ENCODE measurements around the gene CA9. TPM values are rescaled to one million over a fixed set of nuclear protein-coding genes. Genes with fewer than 3 reads are reported as not detected.

Gene CA9
- total RNA-seq, 4 donors from 2014 or later: 2.2 TPM; not detected in 3

DNA sequence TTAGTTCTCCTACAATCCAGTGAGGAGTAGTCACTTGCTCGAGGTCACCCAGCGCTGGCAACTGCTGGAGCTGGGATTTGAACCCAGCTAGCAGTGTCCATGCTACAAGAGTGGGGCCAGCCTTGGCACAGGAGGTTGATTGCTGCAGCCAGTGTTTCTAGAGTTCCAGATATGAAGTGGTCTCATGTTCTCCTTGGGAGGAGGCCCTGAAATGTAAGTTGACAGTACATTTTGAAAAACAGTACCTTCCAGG, 14.8 kb upstream of the CA9 start:
- Histone ChIP-seq H3K36me3 (peaks cover 0 to 20% (median 9%) of the 10 kb centered on the region in 4 donors), H3K4me3 (peak overlapping the region; percentile 68 to 97 (median 82)), H3K27ac (replicated peaks in 1 of 4) (peak overlapping the region; percentile 95 to 99 (median 98)), H3K9me3 (no peaks in the 10 kb centered on the region), H3K27me3 (no peaks in the 10 kb centered on the region), H3K4me1 (peaks cover 43 to 66% (median 64%) of the 10 kb centered on the region in 4 donors)
- 0% methylated on average over 2 of the region's 2 CpGs for WGBS
- no peak for DNase-seq (ENCODE audit: extremely low spot score)
- intact Hi-C loops (cut with DNase I): loop anchor here (2.0 kb wide), 2 partner anchors 32 to 70 kb away; no protein-coding TSS in a partner anchor
- TF ChIP-seq, protein P1, sequence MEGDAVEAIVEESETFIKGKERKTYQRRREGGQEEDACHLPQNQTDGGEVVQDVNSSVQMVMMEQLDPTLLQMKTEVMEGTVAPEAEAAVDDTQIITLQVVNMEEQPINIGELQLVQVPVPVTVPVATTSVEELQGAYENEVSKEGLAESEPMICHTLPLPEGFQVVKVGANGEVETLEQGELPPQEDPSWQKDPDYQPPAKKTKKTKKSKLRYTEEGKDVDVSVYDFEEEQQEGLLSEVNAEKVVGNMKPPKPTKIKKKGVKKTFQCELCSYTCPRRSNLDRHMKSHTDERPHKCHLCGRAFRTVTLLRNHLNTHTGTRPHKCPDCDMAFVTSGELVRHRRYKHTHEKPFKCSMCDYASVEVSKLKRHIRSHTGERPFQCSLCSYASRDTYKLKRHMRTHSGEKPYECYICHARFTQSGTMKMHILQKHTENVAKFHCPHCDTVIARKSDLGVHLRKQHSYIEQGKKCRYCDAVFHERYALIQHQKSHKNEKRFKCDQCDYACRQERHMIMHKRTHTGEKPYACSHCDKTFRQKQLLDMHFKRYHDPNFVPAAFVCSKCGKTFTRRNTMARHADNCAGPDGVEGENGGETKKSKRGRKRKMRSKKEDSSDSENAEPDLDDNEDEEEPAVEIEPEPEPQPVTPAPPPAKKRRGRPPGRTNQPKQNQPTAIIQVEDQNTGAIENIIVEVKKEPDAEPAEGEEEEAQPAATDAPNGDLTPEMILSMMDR (IDR thresholded peaks at IDR 0.05): no peak
- TF ChIP-seq POLR2AphosphoS5 (IDR thresholded peaks at IDR 0.05): no peak
- no peak for TF ChIP-seq EP300 (IDR thresholded peaks at IDR 0.05)
- TF ChIP-seq POLR2A (IDR thresholded peaks at IDR 0.05; ENCODE audit: low read depth): no peak

DNA sequence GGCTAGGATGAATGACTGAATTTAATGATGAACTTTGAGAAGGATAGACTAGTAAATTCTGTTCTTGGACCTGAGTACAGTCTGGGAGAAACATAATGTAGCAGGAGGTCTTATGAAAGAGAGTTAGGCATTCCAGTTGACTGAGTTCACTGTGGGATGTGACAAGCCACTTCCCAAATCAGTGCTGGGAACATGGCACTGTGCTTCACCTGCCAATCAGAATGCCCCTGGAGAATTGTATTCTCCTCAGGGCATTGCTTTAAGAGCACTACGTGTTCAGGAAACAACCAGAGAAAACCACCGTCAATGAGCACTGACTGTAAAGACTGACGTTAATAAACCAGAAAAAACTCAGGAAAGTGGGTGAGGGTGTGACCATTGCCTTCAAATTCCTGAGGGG, 14.4 kb upstream of the CA9 start:
- WGBS: 47% methylated on average over 3 of the region's 3 CpGs
- Histone ChIP-seq H3K36me3 (peaks cover 0 to 20% (median 9%) of the 10 kb centered on the region in 4 donors), H3K4me1 (peaks cover 44 to 71% (median 68%) of the 10 kb centered on the region in 4 donors), H3K27ac (replicated peaks in 1 of 4) (peak overlapping the region; percentile 95 to 99 (median 98)), H3K4me3 (peak overlapping the region; percentile 68 to 97 (median 82)), H3K9me3 (no peaks in the 10 kb centered on the region), H3K27me3 (no peaks in the 10 kb centered on the region)
- TF ChIP-seq EP300 (IDR thresholded peaks at IDR 0.05) (peak; percentile 93), POLR2AphosphoS5 (IDR thresholded peaks at IDR 0.05) (peak in 1 of 2 donors; percentile 89), POLR2A (IDR thresholded peaks at IDR 0.05; ENCODE audit: low read depth) (no peak)
- TF ChIP-seq, protein P1 (IDR thresholded peaks at IDR 0.05): no peak
- intact Hi-C loops (cut with DNase I): loop anchor here (2.0 kb wide), 2 partner anchors 31 to 69 kb away; no protein-coding TSS in a partner anchor
- DNase-seq (ENCODE audit: extremely low spot score): no peak

DNA sequence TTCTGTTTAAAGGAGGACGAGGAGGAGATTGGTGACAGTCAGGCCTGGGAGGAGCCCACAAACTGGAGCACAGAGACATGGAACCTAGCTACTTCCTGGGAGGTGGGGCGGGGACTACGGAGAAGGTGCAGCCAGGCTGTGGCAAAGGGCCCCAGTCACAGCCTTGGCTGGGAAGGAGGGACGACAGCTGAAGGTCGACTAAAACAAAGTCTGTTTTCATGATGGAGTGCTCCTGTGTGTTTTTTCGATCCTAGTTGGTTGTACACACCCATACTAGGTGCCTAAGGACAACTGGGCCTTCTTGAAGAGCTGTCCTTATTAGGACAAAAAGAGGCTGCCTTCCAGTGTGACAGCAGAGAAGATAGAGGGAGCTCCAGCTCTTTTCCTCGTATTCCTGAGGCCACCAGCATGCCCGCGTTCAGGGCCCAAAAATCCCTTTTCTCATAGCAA, 12.7 kb upstream of the CA9 start:
- WGBS: 57% methylated on average over 7 of the region's 9 CpGs
- Histone ChIP-seq H3K4me3 (peak overlapping the region; percentile 68 to 97 (median 82)), H3K9me3 (no peaks in the 10 kb centered on the region), H3K27me3 (no peaks in the 10 kb centered on the region), H3K27ac (replicated peaks in 1 of 4) (peak overlapping the region; percentile 95 to 99 (median 98)), H3K4me1 (peaks cover 60 to 87% (median 85%) of the 10 kb centered on the region in 4 donors), H3K36me3 (peaks cover 0 to 20% (median 9%) of the 10 kb centered on the region in 4 donors)
- intact Hi-C loops (cut with DNase I): no loop called here
- no peak for DNase-seq (ENCODE audit: extremely low spot score)
- TF ChIP-seq POLR2AphosphoS5 (IDR thresholded peaks at IDR 0.05): peak in 1 of 2 donors; percentile 82
- TF ChIP-seq, protein P1 (IDR thresholded peaks at IDR 0.05): peak; percentile 61 to 82 (median 63)
- TF ChIP-seq POLR2A (IDR thresholded peaks at IDR 0.05; ENCODE audit: low read depth): no peak

DNA sequence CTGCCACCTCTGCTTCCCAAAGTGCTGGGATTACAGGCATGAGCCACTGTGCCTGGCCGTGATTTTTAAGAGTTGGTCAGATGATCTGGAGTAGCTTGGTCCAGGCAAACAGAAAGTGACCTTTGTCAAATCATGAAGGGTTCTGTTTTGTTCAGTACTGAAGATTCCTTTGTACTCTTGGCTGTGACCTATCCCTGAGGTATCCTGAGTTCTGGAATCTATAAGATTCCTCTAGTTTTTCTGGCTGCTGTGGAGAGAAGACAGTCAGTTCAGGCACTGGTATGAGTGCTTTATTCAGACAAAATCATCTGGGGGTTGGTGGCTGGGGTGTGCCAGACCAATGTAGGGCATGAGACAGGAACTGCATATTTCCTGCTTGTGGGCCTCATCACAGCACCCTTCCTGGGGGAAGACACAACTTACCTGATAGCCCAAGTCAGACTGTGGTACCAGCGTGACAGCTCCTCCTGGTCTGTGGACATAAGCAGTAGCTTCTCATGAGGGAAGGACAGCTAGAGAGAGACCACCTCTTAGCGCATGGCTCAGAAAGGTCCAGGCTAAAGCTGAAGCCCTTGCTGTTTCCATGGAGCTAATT, 11.9 kb upstream of the CA9 start:
- Histone ChIP-seq H3K9me3 (no peaks in the 10 kb centered on the region), H3K27ac (replicated peaks in 1 of 4) (peak overlapping the region; percentile 95 to 99 (median 98)), H3K27me3 (no peaks in the 10 kb centered on the region), H3K4me3 (peak overlapping the region in 1 of 4 donors; percentile 20), H3K36me3 (peaks cover 0 to 20% (median 9%) of the 10 kb centered on the region in 4 donors), H3K4me1 (peaks cover 58 to 85% (median 84%) of the 10 kb centered on the region in 4 donors)
- 61% methylated on average over 2 of the region's 3 CpGs for WGBS
- no peak for TF ChIP-seq POLR2A (IDR thresholded peaks at IDR 0.05; ENCODE audit: low read depth)
- TF ChIP-seq POLR2AphosphoS5 (IDR thresholded peaks at IDR 0.05): peak in 1 of 2 donors; percentile 37
- DNase-seq (ENCODE audit: extremely low spot score): no peak
- intact Hi-C loops (cut with DNase I): no loop called here

DNA sequence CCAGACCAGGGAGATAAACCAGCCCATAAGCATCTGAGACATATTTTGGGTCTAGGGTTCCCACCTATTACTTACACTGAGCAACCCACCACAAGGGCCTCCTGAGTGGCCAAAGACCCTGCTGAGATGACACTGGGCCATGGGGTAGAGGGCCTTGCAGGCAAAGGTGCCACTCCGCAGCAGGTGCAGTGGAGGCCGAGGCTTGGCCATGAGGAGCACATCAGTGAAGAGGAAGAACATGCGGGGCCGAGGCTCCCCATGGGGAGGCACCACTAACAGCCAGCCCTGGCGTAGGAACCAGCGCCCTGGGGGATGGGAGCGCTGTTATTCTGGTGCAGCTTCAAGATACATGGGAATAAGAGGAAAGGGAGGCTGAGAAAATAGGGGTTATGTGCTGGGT, 11.3 kb upstream of the CA9 start:
- 75% methylated on average over 7 of the region's 7 CpGs for WGBS
- H3K27ac ChIP-seq (replicated peaks in 1 of 4): peak overlapping the region; percentile 95 to 99 (median 98)
- H3K27me3 ChIP-seq: no peaks in the 10 kb centered on the region
- no peak for DNase-seq (ENCODE audit: extremely low spot score)
- intact Hi-C loops (cut with DNase I): no loop called here
- H3K36me3 ChIP-seq: peaks cover 0 to 20% (median 9%) of the 10 kb centered on the region in 4 donors
- no peaks in the 10 kb centered on the region for H3K9me3 ChIP-seq
- H3K4me3 ChIP-seq: no peak overlapping the region
- TF ChIP-seq POLR2AphosphoS5 (IDR thresholded peaks at IDR 0.05) (no peak), EP300 (IDR thresholded peaks at IDR 0.05) (no peak), POLR2A (IDR thresholded peaks at IDR 0.05; ENCODE audit: low read depth) (no peak)
- TF ChIP-seq, protein P1 (IDR thresholded peaks at IDR 0.05): no peak
- H3K4me1 ChIP-seq: peaks cover 52 to 79% (median 78%) of the 10 kb centered on the region in 4 donors

Data from esophagus muscularis mucosa (tissue), 4 donors.